Astrocyte (in vitro differentiated cells and primary cell): ENCODE measurements around the gene MBD3L4.

ENCODE experiments used
- CTCF ChIP-seq: IDR thresholded peaks from 2 replicates; pipeline ENCODE4 v1.5.1; 2011; ENCODE audit warnings: low read depth, mild to moderate bottlenecking, inconsistent platforms, low read length, moderate library complexity; ENCODE audit not compliant: insufficient read depth
- EZH2 ChIP-seq: IDR thresholded peaks from 2 replicates; pipeline ENCODE4 v1.6.1; 2012; ENCODE audit warnings: mild to moderate bottlenecking, low read length, inconsistent platforms; ENCODE audit not compliant: insufficient read depth

GRCh38 chr19:7067716-7068115, 27.7 kb upstream of the MBD3L4 start:
- TF ChIP-seq CTCF (no peak), EZH2 (no peak)
